GM13977 (cell line): Measurements from ENCODE around the gene MAU2.

Source experiments
- DNase-seq: peaks from one replicate; pipeline ENCODE4 v3.0.0; 2012; ENCODE audit warnings: low spot score
- in situ Hi-C: fragments of 300-500 bp; cut with MboI; formaldehyde crosslinking; loops from one replicate; pipeline ENCODE4 v1.12.0; 2022; ENCODE audit warnings: low sequenced_read_pairs, low pct_unique_long_range_greater_than_20kb, mixed read lengths, inconsistent platforms; ENCODE audit not compliant: unreplicated experiment
- TF ChIP-seq, protein P1 (sequence below): IDR thresholded peaks from 2 replicates; pipeline ENCODE4 v1.5.1; 2012; ENCODE audit warnings: mild to moderate bottlenecking, control low read depth; ENCODE audit not compliant: insufficient read depth; ENCODE audit errors: extremely low read depth, missing control alignments

Gene MAU2

DNA sequence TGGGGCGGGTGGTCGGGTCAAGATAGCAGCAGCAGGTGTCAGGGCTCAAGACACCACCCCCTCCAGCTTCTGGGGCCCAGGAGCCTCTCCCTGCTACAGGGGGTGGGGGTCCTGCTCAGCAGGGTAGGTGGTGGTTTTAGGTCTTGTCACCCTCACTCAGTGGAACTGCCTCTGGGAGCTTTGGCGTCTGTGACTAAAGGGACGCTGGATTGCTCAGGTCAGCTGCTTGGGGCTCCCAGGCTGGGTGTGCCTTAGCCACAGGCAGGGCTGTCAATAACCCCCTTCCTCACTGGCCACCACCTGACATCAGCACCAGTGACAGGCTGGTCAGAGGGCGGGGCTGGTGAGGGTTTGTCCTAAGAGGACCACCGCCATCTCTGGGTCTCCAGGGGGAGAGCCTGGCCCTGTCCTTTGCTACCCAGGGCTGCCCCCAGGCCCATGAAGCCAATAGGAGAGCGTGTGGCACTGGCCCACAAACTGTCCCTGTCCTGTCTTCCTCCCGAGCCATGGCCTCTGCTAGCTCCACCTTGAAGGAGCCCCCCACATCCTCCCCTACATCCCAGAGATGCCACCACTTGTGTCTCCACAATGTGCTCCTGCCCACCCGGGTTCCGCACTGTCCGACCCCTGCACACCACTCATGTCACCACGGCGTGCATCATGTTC is 36.4 kb downstream of the MAU2 start:
- no peak for DNase-seq
- TF ChIP-seq, protein P1, sequence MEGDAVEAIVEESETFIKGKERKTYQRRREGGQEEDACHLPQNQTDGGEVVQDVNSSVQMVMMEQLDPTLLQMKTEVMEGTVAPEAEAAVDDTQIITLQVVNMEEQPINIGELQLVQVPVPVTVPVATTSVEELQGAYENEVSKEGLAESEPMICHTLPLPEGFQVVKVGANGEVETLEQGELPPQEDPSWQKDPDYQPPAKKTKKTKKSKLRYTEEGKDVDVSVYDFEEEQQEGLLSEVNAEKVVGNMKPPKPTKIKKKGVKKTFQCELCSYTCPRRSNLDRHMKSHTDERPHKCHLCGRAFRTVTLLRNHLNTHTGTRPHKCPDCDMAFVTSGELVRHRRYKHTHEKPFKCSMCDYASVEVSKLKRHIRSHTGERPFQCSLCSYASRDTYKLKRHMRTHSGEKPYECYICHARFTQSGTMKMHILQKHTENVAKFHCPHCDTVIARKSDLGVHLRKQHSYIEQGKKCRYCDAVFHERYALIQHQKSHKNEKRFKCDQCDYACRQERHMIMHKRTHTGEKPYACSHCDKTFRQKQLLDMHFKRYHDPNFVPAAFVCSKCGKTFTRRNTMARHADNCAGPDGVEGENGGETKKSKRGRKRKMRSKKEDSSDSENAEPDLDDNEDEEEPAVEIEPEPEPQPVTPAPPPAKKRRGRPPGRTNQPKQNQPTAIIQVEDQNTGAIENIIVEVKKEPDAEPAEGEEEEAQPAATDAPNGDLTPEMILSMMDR, result no peak
- in situ Hi-C loops, result no loop called here

DNA sequence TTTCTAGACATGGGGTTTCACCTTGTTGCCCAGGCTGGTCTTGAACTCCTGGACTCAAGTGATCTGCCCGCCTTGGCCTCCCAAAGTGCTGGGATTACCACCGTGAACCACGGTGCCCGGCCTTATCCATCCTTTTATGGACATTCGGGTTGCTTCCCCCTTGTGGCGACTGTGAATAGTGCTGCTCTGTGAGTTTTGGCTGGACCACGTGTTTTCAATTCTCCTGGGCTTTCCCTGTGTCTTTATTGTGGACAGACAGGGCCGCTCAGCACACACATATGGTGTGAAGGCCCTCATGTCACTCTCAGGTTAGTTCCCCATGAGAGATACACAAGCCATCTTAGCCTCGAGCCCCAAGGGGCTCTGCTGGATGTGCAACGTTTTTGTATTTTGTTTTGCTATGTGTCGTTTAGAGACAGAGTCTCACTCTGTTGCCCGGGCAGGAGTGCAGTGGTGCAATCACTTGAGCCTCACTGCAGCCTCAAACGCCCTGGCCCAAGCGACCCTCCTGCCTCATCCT is 40.5 kb downstream of the MAU2 start:
- in situ Hi-C loops, result no loop called here
- peak; percentile 82 for DNase-seq
- TF ChIP-seq, protein P1, result peak; percentile 77

DNA sequence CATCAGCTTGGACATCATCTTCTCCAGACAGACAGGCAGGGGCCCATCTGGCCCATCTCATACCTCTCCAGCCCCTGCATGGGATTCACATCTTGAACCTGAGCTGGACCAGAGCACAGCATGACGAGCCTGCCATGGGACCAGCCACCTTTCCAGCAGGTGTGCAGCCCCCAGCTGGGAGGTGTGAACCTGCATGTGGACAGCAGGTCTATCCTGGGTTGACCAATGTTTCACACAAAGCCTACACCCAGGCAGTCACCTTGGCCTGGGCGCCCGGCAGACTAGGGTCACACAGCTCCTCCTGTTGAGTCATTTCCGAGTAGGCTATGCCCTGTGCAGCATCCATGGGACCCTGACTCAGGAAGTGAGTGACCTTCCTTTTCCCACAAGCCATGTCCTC is 41.4 kb downstream of the MAU2 start:
- TF ChIP-seq, protein P1, result no peak
- in situ Hi-C loops, result no loop called here
- DNase-seq, result no peak

DNA sequence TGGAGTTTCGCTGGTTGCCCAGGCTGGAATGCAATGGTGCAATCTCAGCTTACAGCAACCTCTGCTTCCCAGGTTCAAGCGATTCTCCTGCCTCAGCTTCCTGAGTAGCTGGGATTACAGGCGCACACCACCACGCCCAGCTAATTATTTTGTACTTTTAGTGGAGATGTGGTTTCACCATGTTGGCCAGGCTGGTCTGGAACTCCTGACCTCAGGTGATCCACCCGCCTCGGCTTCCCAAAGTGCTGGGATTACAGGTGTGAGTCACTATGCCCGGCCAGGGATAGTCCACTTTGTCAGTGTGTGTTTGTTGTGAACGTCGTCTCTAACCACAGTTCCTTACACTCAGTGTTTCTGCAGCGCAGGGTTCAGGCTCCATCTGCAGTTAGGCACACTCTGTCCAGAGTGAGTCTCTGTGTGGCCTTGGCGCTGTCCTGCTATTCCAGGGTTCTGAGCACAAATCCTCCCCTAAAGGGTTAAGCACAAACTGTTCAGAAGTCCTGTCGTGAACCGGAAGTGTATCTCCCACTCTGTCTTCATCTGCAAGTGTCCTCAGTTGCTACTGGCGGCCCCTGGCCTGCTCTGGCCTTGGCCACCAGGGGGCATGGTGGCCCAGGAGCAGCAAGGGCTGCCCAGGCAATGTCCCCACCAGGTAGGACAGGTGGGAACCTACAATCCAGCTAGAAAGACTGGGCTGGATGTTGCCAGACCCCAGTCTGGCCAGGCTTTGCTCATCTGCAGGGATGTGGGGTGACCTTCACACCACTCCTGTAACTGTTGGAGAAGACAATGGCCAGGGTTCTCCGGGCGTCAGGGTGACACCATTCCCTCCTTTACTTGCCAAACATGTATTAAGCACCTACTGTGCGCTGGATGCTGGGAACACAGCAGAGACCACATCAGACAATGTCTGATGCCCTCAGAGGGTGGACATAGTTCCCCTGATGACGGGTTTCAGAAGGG is 46.1 kb downstream of the MAU2 start:
- peak; percentile 75 for DNase-seq
- TF ChIP-seq, protein P1, result peak; percentile 99
- in situ Hi-C loops, result loop anchor here (5.0 kb wide), 1 partner anchor 126 kb away; no protein-coding TSS in a partner anchor

DNA sequence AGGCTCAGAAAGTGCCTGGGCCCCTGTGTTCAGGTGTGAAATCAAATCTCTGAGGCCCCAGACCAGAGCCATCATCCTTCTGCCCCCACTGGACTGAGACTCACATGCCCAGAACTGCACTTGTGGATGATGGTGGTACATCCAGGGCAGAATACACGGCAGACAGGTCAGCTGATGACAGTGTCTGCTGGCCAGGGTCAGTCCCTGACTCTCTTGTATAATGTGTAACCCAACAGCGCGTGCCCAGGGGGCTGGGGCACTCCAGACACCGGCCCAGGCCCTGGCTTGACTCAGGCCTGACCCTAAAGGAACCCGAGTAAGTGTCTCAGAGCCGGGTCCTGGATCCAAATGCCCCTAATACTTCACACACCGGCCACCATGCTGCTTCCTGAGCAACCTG is 47.5 kb downstream of the MAU2 start:
- no peak for DNase-seq
- in situ Hi-C loops, result loop anchor here (5.0 kb wide), 1 partner anchor 124 kb away; no protein-coding TSS in a partner anchor
- TF ChIP-seq, protein P1, result no peak

DNA sequence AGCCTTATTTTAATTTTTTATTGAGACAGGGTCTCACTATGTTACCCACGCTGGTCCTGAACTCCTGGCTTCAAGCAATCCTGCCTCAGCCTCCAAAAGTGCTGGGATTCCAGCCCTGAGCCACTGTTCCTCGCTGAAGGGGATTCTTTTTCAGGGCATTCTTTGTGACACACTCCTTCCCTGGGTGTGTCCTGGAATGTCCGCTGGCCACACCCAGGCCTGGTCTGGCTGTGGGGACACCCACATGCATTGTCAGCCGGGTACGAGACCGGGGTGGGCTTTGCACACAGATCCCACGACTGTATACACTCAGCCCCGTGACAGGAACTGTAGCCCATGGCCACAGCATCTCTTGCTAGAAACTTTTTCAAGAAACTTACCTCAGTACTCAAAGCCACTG is 50.4 kb downstream of the MAU2 start:
- in situ Hi-C loops, result no loop called here
- DNase-seq, result no peak

More for the DNA sequence above, 50.4 kb downstream of the MAU2 start:
- TF ChIP-seq, protein P1, result no peak
